ENCODE results near the gene KIF26A. TPM values are rescaled to one million over a fixed set of nuclear protein-coding genes. Genes with fewer than 3 reads are reported as not detected.

Gene KIF26A
- total RNA-seq, 1 donor, result not detected

DNA sequence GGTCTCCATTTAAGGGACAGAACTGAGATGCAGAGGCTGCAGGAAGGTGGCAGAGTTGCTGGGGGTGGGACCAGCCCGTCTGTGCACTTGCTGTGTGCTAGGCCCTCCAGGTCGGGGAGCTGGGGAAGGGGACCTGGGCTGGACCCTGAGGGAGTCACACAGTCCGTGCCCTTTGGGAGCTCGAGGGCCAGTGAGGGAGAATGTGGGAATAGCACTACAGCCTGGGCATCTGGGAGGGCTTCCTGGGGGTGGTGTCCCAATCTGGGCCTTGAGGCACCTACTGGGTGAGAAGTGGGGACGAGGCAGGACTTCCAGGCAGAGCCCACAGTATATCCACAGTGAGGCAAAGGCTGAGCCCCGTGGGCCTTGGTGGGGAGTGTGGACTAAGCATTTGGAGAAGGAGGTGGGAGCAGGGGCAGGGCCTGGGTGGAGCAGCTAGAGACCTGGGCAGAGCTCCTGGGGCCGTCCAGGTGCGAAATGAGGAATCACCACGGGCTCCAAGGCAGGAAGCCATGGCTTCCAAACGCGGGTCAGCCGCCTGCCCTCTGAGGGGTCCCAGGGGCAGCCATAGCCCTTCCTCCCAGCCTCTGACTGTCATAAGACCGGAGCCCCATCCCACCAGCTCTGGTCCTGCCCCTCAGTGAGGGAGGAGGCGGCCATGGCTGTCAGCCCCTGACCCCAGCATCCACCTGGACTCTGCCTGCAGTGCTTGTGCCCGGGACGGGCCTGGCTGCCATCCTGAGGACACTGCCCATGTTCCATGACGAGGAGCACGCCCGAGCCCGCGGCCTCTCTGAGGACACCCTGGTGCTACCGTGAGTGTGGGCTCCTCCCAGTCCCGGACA lies 46.2 kb upstream of the KIF26A start:
- no peak overlapping the region for H3K4me3 ChIP-seq (ENCODE audit: insufficient read depth, low read length)
- no peaks in the 10 kb centered on the region for H3K4me1 ChIP-seq (ENCODE audit: insufficient read depth, low read length)
- no peak overlapping the region for H3K4me2 ChIP-seq (ENCODE audit: insufficient read depth, low read length)
- H3K36me3 ChIP-seq (ENCODE audit: insufficient read depth, low read length), result no peaks in the 10 kb centered on the region
- H4K20me1 ChIP-seq (ENCODE audit: insufficient read depth, low read length), result no peaks in the 10 kb centered on the region
- H3K9me3 ChIP-seq (ENCODE audit: low read depth, low read length), result no peaks in the 10 kb centered on the region
- H3K79me2 ChIP-seq (ENCODE audit: insufficient read depth, low read length), result no peaks in the 10 kb centered on the region
- no peak overlapping the region for H2AFZ ChIP-seq (ENCODE audit: low read length)
- no peak overlapping the region for H3K27ac ChIP-seq (ENCODE audit: low read depth, low read length)
- DNase-seq (ENCODE audit: insufficient read length, low spot score, missing footprints), result peak; percentile 84
- TF ChIP-seq CTCF (IDR thresholded peaks at IDR 0.05; ENCODE audit: extremely low read depth, low read depth, low read length), result no peak
- no peaks in the 10 kb centered on the region for H3K27me3 ChIP-seq (ENCODE audit: insufficient read depth, low read length)

GRCh38 chr14:104092931-104093365 lies 45.4 kb upstream of the KIF26A start:
- H3K9me3 ChIP-seq (ENCODE audit: low read depth, low read length), result no peaks in the 10 kb centered on the region

GRCh38 chr14:104093366-104094055 lies 44.9 kb upstream of the KIF26A start:
- peak; percentile 87 for DNase-seq (ENCODE audit: insufficient read length, low spot score, missing footprints)
- H3K36me3 ChIP-seq (ENCODE audit: insufficient read depth, low read length), result no peaks in the 10 kb centered on the region

More at GRCh38 chr14:104092931-104093365, 45.4 kb upstream of the KIF26A start:
- Histone ChIP-seq H3K4me2 (ENCODE audit: insufficient read depth, low read length) (no peak overlapping the region), H2AFZ (ENCODE audit: low read length) (no peak overlapping the region), H3K27me3 (ENCODE audit: insufficient read depth, low read length) (no peaks in the 10 kb centered on the region), H3K36me3 (ENCODE audit: insufficient read depth, low read length) (no peaks in the 10 kb centered on the region), H3K27ac (ENCODE audit: low read depth, low read length) (no peak overlapping the region), H3K4me3 (ENCODE audit: insufficient read depth, low read length) (no peak overlapping the region), H3K79me2 (ENCODE audit: insufficient read depth, low read length) (no peaks in the 10 kb centered on the region), H3K4me1 (ENCODE audit: insufficient read depth, low read length) (no peaks in the 10 kb centered on the region), H4K20me1 (ENCODE audit: insufficient read depth, low read length) (no peaks in the 10 kb centered on the region)
- TF ChIP-seq CTCF (IDR thresholded peaks at IDR 0.05; ENCODE audit: extremely low read depth, low read depth, low read length), result no peak
- peak; percentile 71 for DNase-seq (ENCODE audit: insufficient read length, low spot score, missing footprints)

More at GRCh38 chr14:104093366-104094055, 44.9 kb upstream of the KIF26A start:
- Histone ChIP-seq H3K4me1 (ENCODE audit: insufficient read depth, low read length) (no peaks in the 10 kb centered on the region), H3K27ac (ENCODE audit: low read depth, low read length) (no peak overlapping the region), H3K4me2 (ENCODE audit: insufficient read depth, low read length) (no peak overlapping the region), H3K4me3 (ENCODE audit: insufficient read depth, low read length) (no peak overlapping the region), H2AFZ (ENCODE audit: low read length) (no peak overlapping the region), H3K27me3 (ENCODE audit: insufficient read depth, low read length) (no peaks in the 10 kb centered on the region), H4K20me1 (ENCODE audit: insufficient read depth, low read length) (no peaks in the 10 kb centered on the region), H3K9me3 (ENCODE audit: low read depth, low read length) (no peaks in the 10 kb centered on the region), H3K79me2 (ENCODE audit: insufficient read depth, low read length) (no peaks in the 10 kb centered on the region)
- no peak for TF ChIP-seq CTCF (IDR thresholded peaks at IDR 0.05; ENCODE audit: extremely low read depth, low read depth, low read length)
